HEK293 (cell line): ENCODE data around the gene TMEM256.

ENCODE experiments used
- SALL2 ChIP-seq: fragments of 450-650 bp; formaldehyde crosslinking; IDR thresholded peaks from 2 replicates; pipeline ENCODE4 v1.5.0; 2017; ENCODE audit warnings: missing biosample characterization, mild to moderate bottlenecking, missing genetic modification characterization, borderline replicate concordance
- ZNF391 ChIP-seq: fragments of 450-650 bp; formaldehyde crosslinking; IDR thresholded peaks from 2 replicates; pipeline ENCODE4 v1.5.1; 2016; ENCODE audit warnings: low read depth, missing biosample characterization, missing genetic modification characterization, borderline replicate concordance
- TF ChIP-seq, protein P1 (sequence below): fragments of 450-650 bp; formaldehyde crosslinking; IDR thresholded peaks from 2 replicates; pipeline ENCODE4 v1.5.1; 2016; ENCODE audit warnings: missing biosample characterization, missing genetic modification characterization, borderline replicate concordance
- TF ChIP-seq, protein P2 (sequence below): fragments of 450-650 bp; formaldehyde crosslinking; IDR thresholded peaks from 2 replicates; pipeline ENCODE4 v1.5.1; 2017; ENCODE audit warnings: missing biosample characterization, missing genetic modification characterization
- TF ChIP-seq, protein P3 (sequence below): fragments of 450-650 bp; formaldehyde crosslinking; IDR thresholded peaks from 2 replicates; pipeline ENCODE4 v1.5.1; 2016; ENCODE audit warnings: missing biosample characterization, missing genetic modification characterization

Gene TMEM256

DNA sequence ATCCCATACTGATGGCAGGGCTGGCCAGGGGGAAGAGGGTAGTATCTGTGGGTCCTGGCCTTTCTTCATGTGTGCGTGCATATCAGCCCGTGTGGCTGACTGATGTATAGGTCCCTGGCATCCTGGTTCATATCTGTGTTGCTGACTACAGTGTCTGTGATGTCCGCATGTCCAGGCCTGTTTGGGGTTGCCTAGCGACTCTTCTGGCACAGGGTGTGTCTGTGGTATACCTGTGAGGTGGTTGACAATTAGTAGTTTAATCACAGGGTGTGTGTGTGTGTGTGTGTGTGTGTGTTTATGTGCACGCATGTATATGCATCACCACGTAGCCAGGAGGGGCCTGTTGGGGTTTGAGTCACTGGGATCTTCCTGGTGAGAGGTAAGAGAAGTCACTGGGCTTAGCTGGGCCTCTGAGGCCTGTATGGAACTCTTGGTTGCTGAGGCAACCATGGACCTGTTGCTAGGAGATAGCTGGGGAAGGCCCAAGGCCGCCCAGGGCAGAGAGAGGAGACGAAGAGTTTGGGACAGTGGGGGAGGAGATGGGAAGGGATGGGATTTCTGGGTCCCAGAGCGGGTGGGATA lies 49.5 kb downstream of the TMEM256 start (continued):
- TF ChIP-seq, protein P1, sequence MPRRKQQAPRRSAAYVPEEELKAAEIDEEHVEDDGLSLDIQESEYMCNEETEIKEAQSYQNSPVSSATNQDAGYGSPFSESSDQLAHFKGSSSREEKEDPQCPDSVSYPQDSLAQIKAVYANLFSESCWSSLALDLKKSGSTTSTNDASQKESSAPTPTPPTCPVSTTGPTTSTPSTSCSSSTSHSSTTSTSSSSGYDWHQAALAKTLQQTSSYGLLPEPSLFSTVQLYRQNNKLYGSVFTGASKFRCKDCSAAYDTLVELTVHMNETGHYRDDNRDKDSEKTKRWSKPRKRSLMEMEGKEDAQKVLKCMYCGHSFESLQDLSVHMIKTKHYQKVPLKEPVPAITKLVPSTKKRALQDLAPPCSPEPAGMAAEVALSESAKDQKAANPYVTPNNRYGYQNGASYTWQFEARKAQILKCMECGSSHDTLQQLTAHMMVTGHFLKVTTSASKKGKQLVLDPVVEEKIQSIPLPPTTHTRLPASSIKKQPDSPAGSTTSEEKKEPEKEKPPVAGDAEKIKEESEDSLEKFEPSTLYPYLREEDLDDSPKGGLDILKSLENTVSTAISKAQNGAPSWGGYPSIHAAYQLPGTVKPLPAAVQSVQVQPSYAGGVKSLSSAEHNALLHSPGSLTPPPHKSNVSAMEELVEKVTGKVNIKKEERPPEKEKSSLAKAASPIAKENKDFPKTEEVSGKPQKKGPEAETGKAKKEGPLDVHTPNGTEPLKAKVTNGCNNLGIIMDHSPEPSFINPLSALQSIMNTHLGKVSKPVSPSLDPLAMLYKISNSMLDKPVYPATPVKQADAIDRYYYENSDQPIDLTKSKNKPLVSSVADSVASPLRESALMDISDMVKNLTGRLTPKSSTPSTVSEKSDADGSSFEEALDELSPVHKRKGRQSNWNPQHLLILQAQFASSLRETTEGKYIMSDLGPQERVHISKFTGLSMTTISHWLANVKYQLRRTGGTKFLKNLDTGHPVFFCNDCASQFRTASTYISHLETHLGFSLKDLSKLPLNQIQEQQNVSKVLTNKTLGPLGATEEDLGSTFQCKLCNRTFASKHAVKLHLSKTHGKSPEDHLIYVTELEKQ = no peak
- TF ChIP-seq, protein P2, sequence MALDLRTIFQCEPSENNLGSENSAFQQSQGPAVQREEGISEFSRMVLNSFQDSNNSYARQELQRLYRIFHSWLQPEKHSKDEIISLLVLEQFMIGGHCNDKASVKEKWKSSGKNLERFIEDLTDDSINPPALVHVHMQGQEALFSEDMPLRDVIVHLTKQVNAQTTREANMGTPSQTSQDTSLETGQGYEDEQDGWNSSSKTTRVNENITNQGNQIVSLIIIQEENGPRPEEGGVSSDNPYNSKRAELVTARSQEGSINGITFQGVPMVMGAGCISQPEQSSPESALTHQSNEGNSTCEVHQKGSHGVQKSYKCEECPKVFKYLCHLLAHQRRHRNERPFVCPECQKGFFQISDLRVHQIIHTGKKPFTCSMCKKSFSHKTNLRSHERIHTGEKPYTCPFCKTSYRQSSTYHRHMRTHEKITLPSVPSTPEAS (tag by site-specific recombination) = peak; percentile 72
- peak; percentile 69; the same call in 1 of the 2 replicates for TF ChIP-seq SALL2 (tag by site-specific recombination)
- TF ChIP-seq, protein P3, sequence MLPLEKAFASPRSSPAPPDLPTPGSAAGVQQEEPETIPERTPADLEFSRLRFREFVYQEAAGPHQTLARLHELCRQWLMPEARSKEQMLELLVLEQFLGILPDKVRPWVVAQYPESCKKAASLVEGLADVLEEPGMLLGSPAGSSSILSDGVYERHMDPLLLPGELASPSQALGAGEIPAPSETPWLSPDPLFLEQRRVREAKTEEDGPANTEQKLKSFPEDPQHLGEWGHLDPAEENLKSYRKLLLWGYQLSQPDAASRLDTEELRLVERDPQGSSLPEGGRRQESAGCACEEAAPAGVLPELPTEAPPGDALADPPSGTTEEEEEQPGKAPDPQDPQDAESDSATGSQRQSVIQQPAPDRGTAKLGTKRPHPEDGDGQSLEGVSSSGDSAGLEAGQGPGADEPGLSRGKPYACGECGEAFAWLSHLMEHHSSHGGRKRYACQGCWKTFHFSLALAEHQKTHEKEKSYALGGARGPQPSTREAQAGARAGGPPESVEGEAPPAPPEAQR = no peak
- TF ChIP-seq ZNF391 (tag by site-specific recombination) = peak; percentile 78; the same call in 1 of the 2 replicates
